Posterior cingulate gyrus (tissue), 11 donors: ENCODE data around the gene ASGR2.
"Not testable (repeated sequence)": the region's sequence is repeated elsewhere in the genome, so short reads cannot be mapped to it uniquely, and the experiment has no call there.

Experiments used
- DNase-seq, 10 donors: peaks; one replicate each; pipeline versions ENCODE4 v3.0.0 to v3.0.0-alpha.2; 2020 to 2021; ENCODE audit warnings: mixed read lengths in 3 of 10
- intact Hi-C: fragments of 100-400 bp; cut with DNase I; formaldehyde crosslinking; loops from one replicate; pipeline ENCODE4 v1.15.1; 2023

Gene ASGR2

GRCh38 chr17:7114241-7114874 lies at the start of gene ASGR2:
Gene ASGR2 (minus strand): TSS chr17:7114822. CDS start chr17:7114240, 582 bp downstream.
- intact Hi-C loops: no loop called here
- peak in 1 of 10 donors; percentile 78 for DNase-seq

- DNase-seq, intact Hi-C loops: not testable (repeated sequence)
These were observed 44.9 kb upstream of the ASGR2 start for GRCh38 chr17:7159571-7159970.

- DNase-seq, intact Hi-C loops: not testable (repeated sequence)
These were observed 43.8 kb upstream of the ASGR2 start for GRCh38 chr17:7158424-7158823.

- intact Hi-C loops: no loop called here
- no peak for DNase-seq
These were observed 41.8 kb upstream of the ASGR2 start for GRCh38 chr17:7156342-7156940.

GRCh38 chr17:7147772-7148171 lies 33.1 kb upstream of the ASGR2 start:
- intact Hi-C loops: no loop called here
- DNase-seq: no peak

GRCh38 chr17:7146115-7146514 lies 31.5 kb upstream of the ASGR2 start:
- peak in 1 of 10 donors; percentile 39 for DNase-seq
- intact Hi-C loops: no loop called here

GRCh38 chr17:7144213-7144612 lies 29.6 kb upstream of the ASGR2 start:
- DNase-seq: no peak
- intact Hi-C loops: no loop called here

- DNase-seq: no peak
- intact Hi-C loops: no loop called here
These were observed 27.2 kb upstream of the ASGR2 start for GRCh38 chr17:7141824-7142223.

- DNase-seq: peak in 1 of 10 donors; percentile 5
- intact Hi-C loops: loop anchor here (5.0 kb wide), 1 partner anchor 38 kb away; the partner anchor contains the start of gene ASGR1
These were observed 24.8 kb upstream of the ASGR2 start for GRCh38 chr17:7139400-7139799.

GRCh38 chr17:7138800-7139381 lies 24.3 kb upstream of the ASGR2 start:
- DNase-seq: peak in 1 of 10 donors; percentile 30
- intact Hi-C loops: loop anchor here (5.0 kb wide), 1 partner anchor 38 kb away; the partner anchor contains the start of gene ASGR1

GRCh38 chr17:7137171-7137943 lies 22.7 kb upstream of the ASGR2 start:
- intact Hi-C loops: loop anchor here (5.0 kb wide), 1 partner anchor 40 kb away; the partner anchor contains the start of gene ASGR1
- DNase-seq: no peak

- intact Hi-C loops: loop anchor here (1.0 to 5.0 kb wide), 2 partner anchors 41 to 84 kb away; partner anchors contain the start of gene ASGR1
- DNase-seq: peak; percentile 31 to 95 (median 78)
These were observed 21.8 kb upstream of the ASGR2 start for GRCh38 chr17:7136266-7136877.

GRCh38 chr17:7133916-7134315 lies 19.3 kb upstream of the ASGR2 start:
- no peak for DNase-seq
- intact Hi-C loops: no loop called here

- DNase-seq: peak in 1 of 10 donors; percentile 17
- intact Hi-C loops: no loop called here
These were observed 18.8 kb upstream of the ASGR2 start for GRCh38 chr17:7133424-7133823.

GRCh38 chr17:7132511-7133094 lies 18.0 kb upstream of the ASGR2 start:
- intact Hi-C loops: no loop called here
- no peak for DNase-seq

- intact Hi-C loops: no loop called here
- DNase-seq: no peak
These were observed 16.8 kb upstream of the ASGR2 start for GRCh38 chr17:7131423-7131791.

GRCh38 chr17:7130621-7131422 lies 16.2 kb upstream of the ASGR2 start:
- DNase-seq: peak in 2 of 10 donors; percentile 26 to 33
- intact Hi-C loops: no loop called here

- intact Hi-C loops: no loop called here
- peak in 2 of 10 donors; percentile 63 to 69 for DNase-seq
These were observed 14.7 kb upstream of the ASGR2 start for GRCh38 chr17:7129311-7129710.

GRCh38 chr17:7128160-7128559 lies 13.5 kb upstream of the ASGR2 start:
- peak in 2 of 10 donors; percentile 6 to 18 for DNase-seq
- intact Hi-C loops: no loop called here
